Activated naive CD4-positive, alpha-beta T cell treated with anti-CD3 and anti-CD28 coated beads, Interleukin-2, amount 50 U/mL, for 24 hours (primary cell): ENCODE results near the gene ABCC9.
A peak's percentile ranks its signal among the peaks of the same experiment; 100 is the strongest.

Experiments
- H3K27ac Mint-ChIP-seq: one replicate; pipeline ENCODE4 v1.8.0; 2021; ENCODE audit warnings: mild to moderate bottlenecking, mixed read lengths
- H3K27me3 Mint-ChIP-seq: one replicate; pipeline ENCODE4 v1.8.0; 2021; ENCODE audit warnings: mixed read lengths
- H3K36me3 Mint-ChIP-seq: one replicate; pipeline ENCODE4 v1.8.0; 2021; ENCODE audit warnings: mixed read lengths
- H3K4me1 Mint-ChIP-seq: one replicate; pipeline ENCODE4 v1.8.0; 2021; ENCODE audit warnings: mixed read lengths
- H3K4me3 Mint-ChIP-seq: one replicate; pipeline ENCODE4 v1.8.0; 2021; ENCODE audit warnings: mild to moderate bottlenecking, mixed read lengths
- H3K9me3 Mint-ChIP-seq: one replicate; pipeline ENCODE4 v1.8.0; 2021; ENCODE audit warnings: mixed read lengths

Gene ABCC9

GRCh38 chr12:21940549-21941505, at the start of gene ABCC9:
Gene ABCC9, minus strand, starts transcription at chr12:21941426. Its CDS starts 4,752 bp downstream, at chr12:21936674.
- Mint-ChIP-seq H3K4me1 (peaks cover 22% of the 10 kb centered on the region), H3K9me3 (peaks cover 12% of the 10 kb centered on the region), H3K4me3 (peak within 1 kb of the TSS; percentile 70), H3K36me3 (peaks cover 2% of the 10 kb centered on the region), H3K27me3 (peaks cover 66% of the 10 kb centered on the region), H3K27ac (no peak within 1 kb of the TSS)

DNA sequence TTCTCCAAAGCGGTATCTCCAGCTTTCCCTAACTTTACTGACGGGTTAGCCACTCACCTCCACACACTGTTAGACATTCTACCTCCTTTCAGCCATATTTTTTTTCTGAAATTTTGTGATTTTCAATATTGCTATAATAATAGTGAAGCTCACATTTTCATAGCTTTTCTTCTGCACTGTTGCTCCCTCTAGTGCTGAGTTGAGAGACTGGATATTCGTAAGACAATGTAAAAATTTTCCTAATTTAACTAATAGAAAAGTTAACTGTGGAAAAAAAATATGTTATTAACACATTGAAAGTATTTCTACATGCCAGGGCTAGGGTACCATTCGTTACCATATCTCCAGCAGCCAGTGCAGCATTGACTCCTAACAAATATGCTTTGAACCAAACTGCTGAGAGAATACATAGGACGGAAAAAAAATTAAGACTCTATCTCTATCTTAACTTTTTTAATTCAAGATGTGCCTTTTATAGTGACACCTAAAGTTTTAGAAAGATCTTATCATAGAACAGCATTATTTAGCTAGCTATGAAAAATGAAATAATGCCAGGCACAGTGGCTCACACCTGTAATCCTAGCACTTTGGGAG, 48.7 kb upstream of the ABCC9 start:
- Mint-ChIP-seq H3K36me3 (no peaks in the 10 kb centered on the region), H3K27me3 (peaks cover 4% of the 10 kb centered on the region), H3K27ac (no peak overlapping the region), H3K4me3 (no peak overlapping the region), H3K4me1 (peaks cover 9% of the 10 kb centered on the region), H3K9me3 (no peaks in the 10 kb centered on the region)

GRCh38 chr12:21988619-21989018, 47.4 kb upstream of the ABCC9 start:
- no peaks in the 10 kb centered on the region for H3K9me3 Mint-ChIP-seq
- no peaks in the 10 kb centered on the region for H3K36me3 Mint-ChIP-seq

GRCh38 chr12:21987755-21988154, 46.5 kb upstream of the ABCC9 start:
- no peaks in the 10 kb centered on the region for H3K36me3 Mint-ChIP-seq
- no peaks in the 10 kb centered on the region for H3K9me3 Mint-ChIP-seq
- H3K27ac Mint-ChIP-seq, result no peak overlapping the region
- H3K4me1 Mint-ChIP-seq, result peaks cover 3% of the 10 kb centered on the region
- no peak overlapping the region for H3K4me3 Mint-ChIP-seq
- H3K27me3 Mint-ChIP-seq, result peaks cover 4% of the 10 kb centered on the region

More at GRCh38 chr12:21988619-21989018, 47.4 kb upstream of the ABCC9 start:
- no peak overlapping the region for H3K4me3 Mint-ChIP-seq
- H3K27me3 Mint-ChIP-seq, result peaks cover 4% of the 10 kb centered on the region
- peaks cover 9% of the 10 kb centered on the region for H3K4me1 Mint-ChIP-seq
- H3K27ac Mint-ChIP-seq, result no peak overlapping the region

DNA sequence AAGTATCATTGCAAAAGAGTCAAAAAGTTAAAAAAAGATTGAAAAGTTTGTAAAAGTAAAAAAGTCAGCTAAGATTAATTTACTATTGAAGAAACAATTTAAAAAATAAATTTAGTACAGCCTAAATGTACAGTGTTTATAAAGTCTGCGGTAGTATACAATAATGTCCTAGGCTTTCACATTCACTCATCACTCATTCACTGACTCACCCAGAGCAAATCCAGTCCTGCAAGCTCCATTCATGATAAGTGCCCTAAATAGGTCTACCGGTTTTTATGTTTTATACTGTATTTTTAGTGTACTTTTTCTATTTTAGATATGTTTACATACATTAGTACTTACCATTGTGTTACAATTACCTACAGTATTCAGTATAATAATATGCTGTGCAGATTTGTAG, 43.9 kb upstream of the ABCC9 start:
- H3K36me3 Mint-ChIP-seq, result no peaks in the 10 kb centered on the region
- H3K4me1 Mint-ChIP-seq, result no peaks in the 10 kb centered on the region
- no peaks in the 10 kb centered on the region for H3K9me3 Mint-ChIP-seq
- H3K27ac Mint-ChIP-seq, result no peak overlapping the region
- H3K4me3 Mint-ChIP-seq, result no peak overlapping the region
- peaks cover 6% of the 10 kb centered on the region for H3K27me3 Mint-ChIP-seq

DNA sequence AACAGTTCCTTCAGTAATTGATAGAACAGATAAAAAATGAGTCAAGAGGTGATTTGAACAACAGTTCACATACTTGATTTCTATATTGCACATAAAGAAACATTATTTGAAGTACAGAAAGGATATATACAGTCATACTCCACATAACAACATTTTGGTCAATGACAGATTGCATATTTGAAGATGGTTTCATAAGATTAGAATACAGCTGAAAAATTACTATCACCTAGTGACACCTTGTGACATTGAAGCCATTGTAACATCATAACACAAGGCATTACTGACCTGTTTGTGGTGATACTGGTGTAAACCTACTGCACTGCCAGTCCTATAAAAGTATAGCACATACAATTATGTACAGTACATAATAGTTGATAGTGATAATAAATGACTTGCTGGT, 43.1 kb upstream of the ABCC9 start:
- Mint-ChIP-seq H3K4me1 (no peaks in the 10 kb centered on the region), H3K27me3 (peaks cover 9% of the 10 kb centered on the region), H3K9me3 (no peaks in the 10 kb centered on the region), H3K36me3 (no peaks in the 10 kb centered on the region), H3K27ac (no peak overlapping the region), H3K4me3 (no peak overlapping the region)

DNA sequence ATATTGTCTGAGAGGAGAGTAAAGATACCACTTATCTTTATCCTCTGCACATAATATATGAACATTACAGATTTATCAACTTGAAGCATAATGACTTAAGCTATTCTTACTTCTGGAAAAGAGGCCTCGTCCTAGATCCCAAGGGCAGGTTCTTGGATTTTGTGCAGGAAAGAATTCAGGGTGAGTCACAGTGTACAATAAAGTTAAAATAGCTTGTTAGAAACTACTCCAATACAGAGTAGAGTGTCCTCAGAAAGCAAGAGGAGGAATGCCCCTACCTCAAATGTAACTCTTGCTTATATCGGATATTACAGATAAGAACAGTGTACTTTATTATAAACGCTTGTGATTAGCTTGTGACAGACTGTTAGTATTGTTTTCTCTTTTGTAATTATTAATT, 41.9 kb upstream of the ABCC9 start:
- H3K9me3 Mint-ChIP-seq, result no peaks in the 10 kb centered on the region
- no peak overlapping the region for H3K27ac Mint-ChIP-seq
- H3K36me3 Mint-ChIP-seq, result no peaks in the 10 kb centered on the region
- H3K4me3 Mint-ChIP-seq, result no peak overlapping the region
- peaks cover 13% of the 10 kb centered on the region for H3K27me3 Mint-ChIP-seq
- H3K4me1 Mint-ChIP-seq, result no peaks in the 10 kb centered on the region

DNA sequence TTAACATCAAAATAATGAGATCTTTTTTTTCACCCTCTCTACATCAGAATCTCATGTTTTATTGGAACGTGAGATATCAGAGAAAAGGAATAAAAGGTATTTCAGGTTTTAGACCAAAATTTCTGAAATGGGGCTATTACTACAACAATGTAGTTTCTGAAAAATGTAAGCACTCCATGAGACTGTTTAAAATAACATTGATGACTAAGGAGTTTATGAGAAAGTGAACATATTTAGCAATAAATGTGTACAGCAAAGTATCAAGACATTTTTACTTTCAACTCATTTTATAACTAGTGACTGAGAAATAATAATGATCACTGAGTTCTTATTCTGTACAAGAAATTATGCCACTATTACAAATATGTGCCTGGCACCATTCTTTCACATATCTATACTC, 39.3 kb upstream of the ABCC9 start:
- Mint-ChIP-seq H3K27ac (no peak overlapping the region), H3K27me3 (peaks cover 12% of the 10 kb centered on the region), H3K4me3 (no peak overlapping the region), H3K9me3 (no peaks in the 10 kb centered on the region), H3K4me1 (no peaks in the 10 kb centered on the region), H3K36me3 (no peaks in the 10 kb centered on the region)

GRCh38 chr12:21975293-21975692, 34.1 kb upstream of the ABCC9 start:
- no peaks in the 10 kb centered on the region for H3K4me1 Mint-ChIP-seq
- H3K4me3 Mint-ChIP-seq, result no peak overlapping the region
- H3K27ac Mint-ChIP-seq, result no peak overlapping the region
- H3K27me3 Mint-ChIP-seq, result peaks cover 13% of the 10 kb centered on the region
- H3K36me3 Mint-ChIP-seq, result no peaks in the 10 kb centered on the region
- no peaks in the 10 kb centered on the region for H3K9me3 Mint-ChIP-seq

DNA sequence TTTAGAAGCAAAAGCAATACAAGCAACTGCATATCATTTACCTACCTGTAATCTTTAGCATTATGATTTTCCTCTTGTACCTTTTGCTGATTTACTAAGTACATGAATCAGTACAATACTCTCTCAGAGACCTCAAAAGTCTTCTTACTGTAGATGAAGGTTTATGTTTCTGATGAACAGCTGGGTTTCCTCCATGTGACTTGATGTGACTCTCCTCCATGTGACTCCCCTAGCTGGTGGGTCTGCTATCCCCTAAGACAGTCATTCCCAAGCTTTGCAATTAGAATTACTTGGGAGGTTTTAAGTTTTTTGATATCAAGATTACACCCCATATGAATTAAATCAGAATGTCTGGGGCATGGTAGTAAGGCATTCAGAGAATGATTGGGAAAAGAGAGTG, 32.0 kb upstream of the ABCC9 start:
- H3K4me3 Mint-ChIP-seq, result no peak overlapping the region
- no peaks in the 10 kb centered on the region for H3K36me3 Mint-ChIP-seq
- H3K4me1 Mint-ChIP-seq, result no peaks in the 10 kb centered on the region
- H3K9me3 Mint-ChIP-seq, result no peaks in the 10 kb centered on the region
- H3K27ac Mint-ChIP-seq, result no peak overlapping the region
- peaks cover 5% of the 10 kb centered on the region for H3K27me3 Mint-ChIP-seq

- Mint-ChIP-seq H3K9me3 (no peaks in the 10 kb centered on the region), H3K4me1 (no peaks in the 10 kb centered on the region), H3K4me3 (no peak overlapping the region), H3K27me3 (peaks cover 5% of the 10 kb centered on the region), H3K27ac (no peak overlapping the region), H3K36me3 (no peaks in the 10 kb centered on the region)
Observed at GRCh38 chr12:21972055-21972454, 30.8 kb upstream of the ABCC9 start.

GRCh38 chr12:21971344-21971743, 30.1 kb upstream of the ABCC9 start:
- H3K27me3 Mint-ChIP-seq, result peaks cover 4% of the 10 kb centered on the region
- H3K4me3 Mint-ChIP-seq, result no peak overlapping the region
- H3K4me1 Mint-ChIP-seq, result no peaks in the 10 kb centered on the region
- no peak overlapping the region for H3K27ac Mint-ChIP-seq
- H3K9me3 Mint-ChIP-seq, result no peaks in the 10 kb centered on the region
- H3K36me3 Mint-ChIP-seq, result no peaks in the 10 kb centered on the region

DNA sequence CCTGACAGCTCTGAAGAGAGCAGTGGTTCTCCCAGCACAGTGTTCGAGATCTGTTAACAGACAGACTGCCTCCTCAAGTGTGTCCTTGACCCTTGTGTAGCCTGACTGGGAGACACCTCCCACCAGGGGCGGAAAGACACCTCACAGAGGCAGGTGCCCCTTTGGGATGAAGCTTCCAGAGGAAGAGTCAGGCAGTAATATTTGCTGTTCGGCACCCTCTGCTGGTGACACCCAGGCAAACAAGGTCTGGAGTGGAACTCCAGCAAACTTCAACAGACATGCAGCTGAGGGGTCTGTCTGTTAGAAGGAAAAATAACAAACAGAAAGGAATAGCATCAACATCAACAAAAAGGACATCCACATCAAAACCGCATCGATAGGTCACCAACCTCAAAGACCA, 21.6 kb upstream of the ABCC9 start:
- H3K4me3 Mint-ChIP-seq, result no peak overlapping the region
- H3K27me3 Mint-ChIP-seq, result peaks cover 20% of the 10 kb centered on the region
- peaks cover 2% of the 10 kb centered on the region for H3K36me3 Mint-ChIP-seq

GRCh38 chr12:21962236-21962635, 21.0 kb upstream of the ABCC9 start:
- Mint-ChIP-seq H3K36me3 (peaks cover 2% of the 10 kb centered on the region), H3K4me3 (no peak overlapping the region), H3K4me1 (no peaks in the 10 kb centered on the region), H3K27ac (no peak overlapping the region), H3K9me3 (peaks cover 4% of the 10 kb centered on the region), H3K27me3 (peaks cover 20% of the 10 kb centered on the region)

More for the DNA sequence above, 21.6 kb upstream of the ABCC9 start:
- Mint-ChIP-seq H3K27ac (no peak overlapping the region), H3K9me3 (peaks cover 4% of the 10 kb centered on the region), H3K4me1 (no peaks in the 10 kb centered on the region)

- Mint-ChIP-seq H3K4me3 (no peak overlapping the region), H3K9me3 (peaks cover 34% of the 10 kb centered on the region), H3K27me3 (peaks cover 6% of the 10 kb centered on the region), H3K27ac (no peak overlapping the region), H3K36me3 (peaks cover 4% of the 10 kb centered on the region), H3K4me1 (no peaks in the 10 kb centered on the region)
Observed at GRCh38 chr12:21950649-21951048, 9.4 kb upstream of the ABCC9 start.

DNA sequence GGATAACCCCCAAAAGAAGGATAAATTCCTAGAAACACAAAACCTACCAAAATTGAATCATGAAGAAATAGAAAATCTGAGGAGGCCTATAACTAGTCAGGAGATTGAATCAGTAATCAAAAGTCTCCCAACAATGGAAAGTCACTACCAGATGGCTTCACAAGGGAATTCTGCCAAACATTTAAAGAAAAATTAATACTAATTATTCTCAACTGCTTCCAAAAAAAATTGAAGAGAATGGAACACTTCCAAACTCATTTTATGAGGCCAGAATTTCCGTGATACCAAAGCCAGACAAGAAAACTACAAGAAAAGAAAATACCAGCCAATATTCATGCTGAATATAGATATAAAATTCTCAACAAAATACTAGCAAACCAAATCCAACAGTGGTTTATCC, 7.8 kb upstream of the ABCC9 start:
- no peak overlapping the region for H3K4me3 Mint-ChIP-seq
- peaks cover 6% of the 10 kb centered on the region for H3K36me3 Mint-ChIP-seq
- no peaks in the 10 kb centered on the region for H3K4me1 Mint-ChIP-seq
- peaks cover 43% of the 10 kb centered on the region for H3K9me3 Mint-ChIP-seq
- peaks cover 17% of the 10 kb centered on the region for H3K27me3 Mint-ChIP-seq
- no peak overlapping the region for H3K27ac Mint-ChIP-seq
